Choroid plexus epithelial cell (primary cell): ENCODE results near the gene SEC31A.
A peak's percentile ranks its signal among the peaks of the same experiment; 100 is the strongest.
"Not testable (repeated sequence)": the region's sequence is repeated elsewhere in the genome, so short reads cannot be mapped to it uniquely, and the experiment has no call there.

ENCODE experiments used
- DNase-seq: peaks from one replicate; pipeline ENCODE4 v3.0.0-alpha.2; 2010; ENCODE audit warnings: low read depth
- H3K4me3 ChIP-seq: 2 replicates; pipeline ENCODE4 v1.5.1; 2011; ENCODE audit warnings: low read depth, mild to moderate bottlenecking, control low read depth, low read length, moderate library complexity
- TF ChIP-seq, protein P1 (sequence below): conservative IDR thresholded peaks from 2 replicates; pipeline ENCODE4 v1.5.1; 2011; ENCODE audit warnings: low read depth, mild to moderate bottlenecking, control low read depth, inconsistent platforms, low read length, moderate library complexity

Gene SEC31A

DNA sequence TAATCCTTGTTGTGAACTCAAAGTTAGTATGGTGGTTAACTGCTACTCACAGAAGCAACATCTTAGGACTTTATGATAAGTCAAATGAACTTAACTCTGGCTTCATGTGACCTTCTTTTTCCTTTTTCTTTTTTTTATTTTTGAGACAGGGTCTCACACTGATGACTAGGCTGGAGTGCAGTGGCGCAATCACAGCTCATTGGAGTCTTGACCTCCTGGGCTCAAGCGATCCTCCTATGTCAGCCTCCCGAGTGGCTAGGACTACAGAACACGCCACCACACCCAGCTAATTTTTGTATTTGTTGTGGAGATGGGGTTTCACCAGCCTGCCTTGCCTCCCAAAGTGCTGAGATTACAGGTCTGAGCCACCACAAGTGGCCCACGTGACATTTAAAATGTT lies 22.4 kb downstream of the SEC31A start:
- TF ChIP-seq, protein P1, sequence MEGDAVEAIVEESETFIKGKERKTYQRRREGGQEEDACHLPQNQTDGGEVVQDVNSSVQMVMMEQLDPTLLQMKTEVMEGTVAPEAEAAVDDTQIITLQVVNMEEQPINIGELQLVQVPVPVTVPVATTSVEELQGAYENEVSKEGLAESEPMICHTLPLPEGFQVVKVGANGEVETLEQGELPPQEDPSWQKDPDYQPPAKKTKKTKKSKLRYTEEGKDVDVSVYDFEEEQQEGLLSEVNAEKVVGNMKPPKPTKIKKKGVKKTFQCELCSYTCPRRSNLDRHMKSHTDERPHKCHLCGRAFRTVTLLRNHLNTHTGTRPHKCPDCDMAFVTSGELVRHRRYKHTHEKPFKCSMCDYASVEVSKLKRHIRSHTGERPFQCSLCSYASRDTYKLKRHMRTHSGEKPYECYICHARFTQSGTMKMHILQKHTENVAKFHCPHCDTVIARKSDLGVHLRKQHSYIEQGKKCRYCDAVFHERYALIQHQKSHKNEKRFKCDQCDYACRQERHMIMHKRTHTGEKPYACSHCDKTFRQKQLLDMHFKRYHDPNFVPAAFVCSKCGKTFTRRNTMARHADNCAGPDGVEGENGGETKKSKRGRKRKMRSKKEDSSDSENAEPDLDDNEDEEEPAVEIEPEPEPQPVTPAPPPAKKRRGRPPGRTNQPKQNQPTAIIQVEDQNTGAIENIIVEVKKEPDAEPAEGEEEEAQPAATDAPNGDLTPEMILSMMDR, result no peak
- no peak overlapping the region for H3K4me3 ChIP-seq
- DNase-seq, result no peak

DNA sequence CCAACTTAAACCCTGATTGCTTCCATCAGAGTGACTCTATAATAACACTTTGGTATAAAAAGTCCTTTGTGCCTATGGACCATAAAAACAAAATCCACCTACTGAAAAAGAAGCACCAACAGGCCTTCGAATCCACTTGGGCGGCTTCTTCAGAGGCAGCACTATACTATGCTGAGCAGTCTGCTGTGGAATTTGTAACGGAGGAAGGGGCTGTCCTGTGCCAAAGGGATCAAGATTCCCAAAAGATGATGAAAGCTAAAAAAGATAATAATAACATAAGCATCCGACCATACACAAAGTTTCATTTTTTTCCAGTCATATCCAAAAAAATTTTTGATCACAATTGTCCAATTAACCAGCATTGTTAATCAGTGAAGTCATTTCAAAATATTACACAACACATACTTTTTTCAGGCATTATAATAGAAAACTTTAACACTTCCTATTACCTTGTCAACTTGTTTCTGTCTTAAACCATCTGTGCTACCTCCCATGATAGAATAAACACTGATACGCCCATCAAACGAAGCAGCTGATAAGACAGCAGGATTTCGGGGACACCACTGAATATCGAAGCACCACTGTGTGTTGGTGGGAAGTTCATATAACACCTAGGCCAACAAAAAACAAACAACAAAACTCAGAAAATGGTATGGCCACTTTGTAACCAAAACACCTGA lies 24.1 kb downstream of the SEC31A start:
- no peak for DNase-seq
- TF ChIP-seq, protein P1, result no peak

DNA sequence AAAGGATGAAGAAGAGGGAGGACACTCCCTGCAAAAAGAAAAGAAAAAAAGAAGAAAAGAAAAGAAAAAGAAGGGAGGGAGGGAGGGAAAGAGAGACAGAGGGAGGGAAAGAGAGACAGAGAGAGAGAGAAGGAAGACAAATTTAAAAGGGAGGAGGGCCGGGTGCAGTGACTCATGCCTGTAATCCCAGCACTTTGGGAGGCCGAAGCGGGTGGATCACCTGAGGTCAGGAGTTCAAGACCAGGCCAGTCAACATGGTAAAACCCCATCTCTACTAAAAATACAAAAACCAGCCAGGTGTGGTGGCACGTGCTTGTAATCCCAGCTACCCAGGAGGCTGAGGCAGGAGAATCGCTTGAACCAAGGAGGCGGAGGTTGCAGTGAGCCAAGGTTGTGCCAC lies 24.9 kb downstream of the SEC31A start:
- not testable (repeated sequence) for H3K4me3 ChIP-seq

More for the DNA sequence above, 24.1 kb downstream of the SEC31A start:
- no peak overlapping the region for H3K4me3 ChIP-seq

DNA sequence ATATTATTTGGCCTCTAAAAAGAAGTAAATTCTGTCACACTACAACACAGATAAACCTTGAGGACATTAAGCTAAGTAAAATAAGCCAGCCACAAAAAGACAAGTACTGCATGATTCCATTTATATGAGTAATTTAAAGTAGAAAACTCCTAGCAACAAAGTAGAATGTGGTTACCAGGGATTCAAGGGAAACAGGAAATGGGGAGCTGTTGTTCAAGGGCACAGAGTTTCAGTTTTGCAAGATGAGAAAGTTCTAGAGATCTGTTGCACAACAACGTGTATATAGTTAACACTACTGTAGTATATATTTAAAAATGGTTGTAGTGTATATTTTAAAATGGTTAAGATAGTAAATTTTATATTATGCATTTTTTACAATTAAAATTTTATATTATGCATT lies 25.4 kb downstream of the SEC31A start:
- DNase-seq, result peak; percentile 96
- TF ChIP-seq, protein P1, result no peak

More for the DNA sequence above, 24.9 kb downstream of the SEC31A start:
- DNase-seq, result not testable (repeated sequence)

DNA sequence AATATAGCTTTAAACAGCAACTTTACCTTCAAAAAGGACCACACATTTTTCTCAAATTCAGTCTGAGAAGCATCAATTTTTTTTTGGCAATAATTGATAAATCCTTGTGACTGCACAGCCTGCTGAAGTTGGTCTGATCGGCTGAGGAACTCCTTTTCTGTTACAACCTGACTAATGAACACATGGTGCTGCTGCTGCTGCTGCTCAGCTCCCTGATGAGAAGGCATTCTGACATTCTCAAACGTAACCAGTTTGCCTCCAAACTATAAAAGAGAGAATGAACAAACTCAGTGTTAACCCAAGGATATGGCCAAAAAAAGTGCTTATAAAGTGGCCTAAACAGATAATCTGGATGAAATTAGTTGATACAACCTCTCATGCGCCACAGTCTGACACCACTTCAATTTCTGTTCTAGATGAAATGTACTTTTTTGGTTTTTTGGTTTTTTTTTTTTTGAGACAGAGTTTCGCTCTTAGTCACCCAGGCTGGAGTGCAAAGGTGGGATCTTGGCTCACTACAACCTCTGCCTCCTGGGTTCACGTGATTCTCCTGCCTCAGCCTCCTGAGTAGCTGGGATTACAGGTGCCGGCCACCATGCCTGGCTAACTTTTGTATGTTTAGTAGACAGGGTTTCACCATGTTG lies 26.5 kb downstream of the SEC31A start:
- no peak for DNase-seq
- TF ChIP-seq, protein P1, result no peak
- no peak overlapping the region for H3K4me3 ChIP-seq

More for the DNA sequence above, 25.4 kb downstream of the SEC31A start:
- H3K4me3 ChIP-seq, result no peak overlapping the region

DNA sequence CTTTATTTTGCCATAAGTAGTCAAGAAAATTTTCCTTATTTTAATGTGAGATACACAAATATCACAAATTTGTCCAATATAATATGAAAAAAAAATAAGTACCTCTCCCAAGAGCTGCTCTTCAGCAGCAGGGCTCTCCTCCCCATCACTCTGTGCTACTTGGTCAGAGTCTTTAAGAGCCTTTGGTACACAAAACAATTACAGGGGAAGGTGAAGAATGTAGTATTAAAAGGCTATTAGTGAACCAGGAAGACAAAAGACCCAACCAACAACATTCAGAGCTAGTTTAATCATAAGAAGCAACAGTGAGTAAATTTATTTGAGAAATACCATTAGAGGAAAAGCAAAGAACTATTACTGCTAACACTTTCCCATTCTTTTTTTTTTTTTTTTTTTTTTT lies 29.4 kb downstream of the SEC31A start:
- TF ChIP-seq, protein P1, result no peak
- DNase-seq, result no peak
- H3K4me3 ChIP-seq, result no peak overlapping the region

DNA sequence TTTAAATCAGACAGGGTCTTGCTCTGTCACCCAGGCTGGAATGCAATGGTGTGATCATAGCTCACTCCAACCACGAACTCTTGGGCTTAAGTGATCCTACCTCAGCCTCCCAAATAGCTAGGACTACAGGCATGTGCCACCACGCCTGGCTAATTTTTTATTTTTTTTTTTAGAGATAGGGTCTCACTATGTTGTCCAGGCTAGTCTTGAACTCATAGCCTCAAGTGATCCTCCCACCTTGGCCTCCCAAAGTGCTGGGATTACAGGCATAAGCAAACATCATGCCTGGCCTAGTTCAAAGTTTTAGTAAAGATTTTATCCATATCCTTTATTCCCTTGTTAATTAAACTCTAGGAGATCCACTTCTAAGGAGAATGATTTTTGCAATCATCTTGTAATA lies 30.5 kb downstream of the SEC31A start:
- H3K4me3 ChIP-seq, DNase-seq: not testable (repeated sequence)

DNA sequence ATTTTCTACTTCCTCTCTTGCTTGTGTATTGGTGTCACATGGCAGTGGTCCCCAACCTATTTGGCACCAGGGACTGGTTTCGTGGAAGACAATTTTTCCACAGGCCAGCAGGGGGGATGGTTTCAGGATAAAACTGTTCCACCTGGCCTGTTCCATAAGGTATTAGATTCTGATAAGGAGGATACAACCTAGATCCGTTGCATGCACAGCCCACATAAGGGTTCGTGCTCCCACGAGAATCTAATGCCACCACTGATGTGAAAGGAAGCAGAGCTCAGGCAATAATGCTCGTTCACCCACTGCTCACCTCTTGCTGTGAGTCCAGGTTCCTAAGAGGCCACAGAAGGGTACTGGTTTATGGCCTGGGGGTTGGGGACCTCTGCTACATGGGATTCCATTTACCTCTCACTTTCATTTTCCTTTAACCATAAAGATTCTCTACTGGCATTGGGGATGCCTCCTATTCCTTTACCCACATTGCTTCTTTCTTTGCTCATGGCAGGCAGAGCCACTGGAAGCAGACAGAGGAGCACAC lies 38.1 kb downstream of the SEC31A start:
- H3K4me3 ChIP-seq, result no peak overlapping the region
- TF ChIP-seq, protein P1, result no peak
- no peak for DNase-seq
